HG03196 (cell line): ENCODE results near the gene MAPK8.

Source experiments
- ATAC-seq: cut with Tn5 transposase; IDR thresholded peaks from one replicate; pipeline ENCODE4 v1.9.1; 2021; ENCODE audit not compliant: unreplicated experiment

MAPK8 gene

GRCh38 chr10:48291190-48291589 is 15.3 kb upstream of the MAPK8 start:
- ATAC-seq, result no peak

- no peak for ATAC-seq
These were observed 13.9 kb upstream of the MAPK8 start for GRCh38 chr10:48292616-48293015.

- no peak for ATAC-seq
These were observed 12.0 kb upstream of the MAPK8 start for GRCh38 chr10:48294431-48294830.

- no peak for ATAC-seq
These were observed 9.8 kb upstream of the MAPK8 start for GRCh38 chr10:48296576-48297098.

- ATAC-seq, result no peak
These were observed 7.4 kb upstream of the MAPK8 start for GRCh38 chr10:48299066-48299465.

- no peak for ATAC-seq
These were observed 6.8 kb upstream of the MAPK8 start for GRCh38 chr10:48299692-48300091.

- no peak for ATAC-seq
These were observed 5.9 kb upstream of the MAPK8 start for GRCh38 chr10:48300556-48300955.

- no peak for ATAC-seq
These were observed 3.7 kb upstream of the MAPK8 start for GRCh38 chr10:48302515-48303476.

GRCh38 chr10:48305905-48306264 is 592 bp upstream of the MAPK8 start:
- no peak for ATAC-seq

- peak; percentile 24 for ATAC-seq
These were observed 613 bp downstream of the MAPK8 start for GRCh38 chr10:48306870-48307710.

- no peak for ATAC-seq
These were observed 1.2 kb downstream of the MAPK8 start for GRCh38 chr10:48307711-48308018.

GRCh38 chr10:48309711-48310226 is 3.3 kb downstream of the MAPK8 start:
- ATAC-seq, result no peak

- no peak for ATAC-seq
These were observed 7.6 kb downstream of the MAPK8 start for GRCh38 chr10:48314107-48314506.

GRCh38 chr10:48316236-48316635 is 9.8 kb downstream of the MAPK8 start:
- no peak for ATAC-seq

GRCh38 chr10:48317321-48317990 is 11.0 kb downstream of the MAPK8 start:
- no peak for ATAC-seq

- ATAC-seq, result no peak
These were observed 15.5 kb downstream of the MAPK8 start for GRCh38 chr10:48322017-48322416.

- ATAC-seq, result no peak
These were observed 18.1 kb downstream of the MAPK8 start for GRCh38 chr10:48324580-48324979.

- no peak for ATAC-seq
These were observed 23.8 kb downstream of the MAPK8 start for GRCh38 chr10:48330269-48330668.

GRCh38 chr10:48331436-48331835 is 25.0 kb downstream of the MAPK8 start:
- no peak for ATAC-seq

- no peak for ATAC-seq
These were observed 25.8 kb downstream of the MAPK8 start for GRCh38 chr10:48332166-48332870.

GRCh38 chr10:48332871-48333216 is 26.4 kb downstream of the MAPK8 start:
- no peak for ATAC-seq
